Neural crest cell (in vitro differentiated cells): ENCODE data around the gene ELK3. TPM values are rescaled to one million over a fixed set of nuclear protein-coding genes. Genes with fewer than 3 reads are reported as not detected.

Experiments
- DNase-seq: peaks from one replicate; pipeline ENCODE4 v3.0.0; 2021; ENCODE audit warnings: low read depth, mixed read lengths, low spot score
- H3K27ac Mint-ChIP-seq: one replicate; pipeline ENCODE4 v1.8.0; 2021; ENCODE audit warnings: mild to moderate bottlenecking, mixed read lengths; ENCODE audit not compliant: unreplicated experiment
- H3K27me3 Mint-ChIP-seq: 2 replicates; pipeline ENCODE4 v1.8.0; 2021; ENCODE audit warnings: low read depth, mild to moderate bottlenecking, mixed read lengths
- H3K36me3 Mint-ChIP-seq: 2 replicates; pipeline ENCODE4 v1.8.0; 2021; ENCODE audit warnings: low read depth, mild to moderate bottlenecking, mixed read lengths
- H3K4me1 Mint-ChIP-seq: 2 replicates; pipeline ENCODE4 v1.8.0; 2021; ENCODE audit warnings: mixed read lengths
- H3K4me3 Mint-ChIP-seq: one replicate; pipeline ENCODE4 v1.8.0; 2021; ENCODE audit warnings: mild to moderate bottlenecking, mixed read lengths
- H3K9me3 Mint-ChIP-seq: 2 replicates; pipeline ENCODE4 v1.8.0; 2021; ENCODE audit warnings: mixed read lengths
- total RNA-seq: library from RNA; stranded (reverse); gene quantifications from 2 replicates; pipeline ENCODE4 v1.2.1, GENCODE V29; 2021
- TF ChIP-seq, protein P1 (sequence below): fragments of 200-600 bp; sonication (generic); conservative IDR thresholded peaks from 2 replicates; pipeline ENCODE4 v1.5.0; 2021; ENCODE audit warnings: antibody characterized with exemption, mild to moderate bottlenecking

Gene ELK3
- total RNA-seq, 1 donor from 2014 or later = 19.0 TPM

DNA sequence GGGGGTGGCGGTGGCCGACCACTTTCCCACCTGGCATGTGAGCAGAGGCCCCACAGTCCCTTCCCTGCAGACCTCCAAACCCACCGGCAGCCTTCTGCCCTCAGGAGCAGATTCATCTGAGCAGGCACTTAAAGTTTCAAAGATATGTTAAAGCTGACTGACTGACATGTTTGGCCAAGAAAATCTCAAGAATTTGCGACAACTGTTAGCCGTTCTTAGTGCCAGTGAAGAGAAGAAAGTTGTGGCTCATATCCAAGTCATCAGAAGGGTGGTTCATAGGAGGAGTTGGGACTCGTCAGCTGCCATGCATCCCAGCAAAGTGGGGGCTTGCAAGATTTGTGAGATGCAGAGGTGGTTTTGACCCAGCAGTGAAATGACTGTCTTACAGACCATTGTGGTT, 27.2 kb downstream of the ELK3 start:
- H3K27ac Mint-ChIP-seq = no peak overlapping the region
- TF ChIP-seq, protein P1, sequence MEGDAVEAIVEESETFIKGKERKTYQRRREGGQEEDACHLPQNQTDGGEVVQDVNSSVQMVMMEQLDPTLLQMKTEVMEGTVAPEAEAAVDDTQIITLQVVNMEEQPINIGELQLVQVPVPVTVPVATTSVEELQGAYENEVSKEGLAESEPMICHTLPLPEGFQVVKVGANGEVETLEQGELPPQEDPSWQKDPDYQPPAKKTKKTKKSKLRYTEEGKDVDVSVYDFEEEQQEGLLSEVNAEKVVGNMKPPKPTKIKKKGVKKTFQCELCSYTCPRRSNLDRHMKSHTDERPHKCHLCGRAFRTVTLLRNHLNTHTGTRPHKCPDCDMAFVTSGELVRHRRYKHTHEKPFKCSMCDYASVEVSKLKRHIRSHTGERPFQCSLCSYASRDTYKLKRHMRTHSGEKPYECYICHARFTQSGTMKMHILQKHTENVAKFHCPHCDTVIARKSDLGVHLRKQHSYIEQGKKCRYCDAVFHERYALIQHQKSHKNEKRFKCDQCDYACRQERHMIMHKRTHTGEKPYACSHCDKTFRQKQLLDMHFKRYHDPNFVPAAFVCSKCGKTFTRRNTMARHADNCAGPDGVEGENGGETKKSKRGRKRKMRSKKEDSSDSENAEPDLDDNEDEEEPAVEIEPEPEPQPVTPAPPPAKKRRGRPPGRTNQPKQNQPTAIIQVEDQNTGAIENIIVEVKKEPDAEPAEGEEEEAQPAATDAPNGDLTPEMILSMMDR = no peak
- H3K36me3 Mint-ChIP-seq = peaks cover 2% of the 10 kb centered on the region
- DNase-seq = no peak
- no peaks in the 10 kb centered on the region for H3K27me3 Mint-ChIP-seq
- H3K9me3 Mint-ChIP-seq = no peaks in the 10 kb centered on the region
- H3K4me1 Mint-ChIP-seq = no peaks in the 10 kb centered on the region
- H3K4me3 Mint-ChIP-seq = no peak overlapping the region

DNA sequence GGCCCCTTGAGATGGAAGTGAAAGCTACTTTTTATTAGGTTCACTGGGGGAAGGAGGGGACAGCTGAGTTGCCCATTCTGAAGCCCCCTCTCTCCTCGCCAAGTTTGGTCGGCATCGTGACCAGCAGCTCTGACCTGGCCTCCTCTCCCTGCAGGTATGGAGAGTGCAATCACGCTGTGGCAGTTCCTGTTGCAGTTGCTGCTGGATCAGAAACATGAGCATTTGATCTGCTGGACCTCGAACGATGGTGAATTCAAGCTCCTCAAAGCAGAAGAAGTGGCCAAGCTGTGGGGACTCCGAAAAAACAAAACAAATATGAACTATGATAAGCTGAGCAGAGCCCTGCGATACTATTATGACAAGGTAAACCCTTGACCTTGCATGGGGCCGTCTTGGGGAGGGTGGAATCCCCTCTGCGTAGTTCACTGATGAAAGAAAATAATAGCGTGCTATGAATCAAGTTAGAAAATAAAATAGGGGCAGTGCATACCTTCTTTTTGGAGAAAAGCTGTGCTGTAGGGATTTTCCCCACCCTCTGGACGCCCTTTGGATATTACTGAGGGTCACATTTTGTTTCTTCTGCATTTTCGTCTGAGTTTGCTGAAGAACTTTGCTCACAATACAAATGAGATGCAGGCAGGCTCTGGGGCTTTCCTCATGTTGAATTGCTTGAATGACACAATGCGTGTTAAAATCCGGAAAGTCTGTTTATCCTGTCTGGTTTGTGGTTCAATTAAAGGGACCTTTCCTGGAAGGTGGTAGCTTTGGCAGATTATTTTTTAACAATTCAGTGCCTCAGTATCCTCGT, 29.4 kb downstream of the ELK3 start:
- TF ChIP-seq, protein P1 = no peak
- H3K4me3 Mint-ChIP-seq = no peak overlapping the region
- H3K9me3 Mint-ChIP-seq = no peaks in the 10 kb centered on the region
- no peaks in the 10 kb centered on the region for H3K27me3 Mint-ChIP-seq
- no peaks in the 10 kb centered on the region for H3K4me1 Mint-ChIP-seq
- no peak for DNase-seq
- H3K27ac Mint-ChIP-seq = no peak overlapping the region
- H3K36me3 Mint-ChIP-seq = peaks cover 2% of the 10 kb centered on the region

DNA sequence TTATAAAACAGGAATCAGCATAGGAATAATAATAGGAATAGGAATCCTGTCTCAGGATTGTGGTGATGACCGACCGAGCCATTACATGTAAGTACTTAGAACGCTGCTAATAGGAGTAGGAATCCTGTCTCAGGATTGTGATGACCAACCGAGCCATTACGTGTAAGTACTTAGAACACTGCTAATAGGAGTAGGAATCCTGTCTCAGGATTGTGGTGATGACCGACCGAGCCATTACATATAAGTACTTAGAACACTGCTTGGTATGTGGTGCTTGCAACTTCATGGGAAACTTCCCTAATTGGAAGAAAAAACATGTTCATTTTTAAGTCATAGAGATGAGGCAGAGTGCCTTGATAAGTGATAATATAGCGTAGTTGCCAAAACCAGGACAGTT, 30.0 kb downstream of the ELK3 start:
- no peaks in the 10 kb centered on the region for H3K27me3 Mint-ChIP-seq
- peaks cover 2% of the 10 kb centered on the region for H3K36me3 Mint-ChIP-seq
- H3K4me3 Mint-ChIP-seq = no peak overlapping the region
- no peak for DNase-seq
- no peak overlapping the region for H3K27ac Mint-ChIP-seq
- no peaks in the 10 kb centered on the region for H3K9me3 Mint-ChIP-seq
- no peaks in the 10 kb centered on the region for H3K4me1 Mint-ChIP-seq
- TF ChIP-seq, protein P1 = no peak

DNA sequence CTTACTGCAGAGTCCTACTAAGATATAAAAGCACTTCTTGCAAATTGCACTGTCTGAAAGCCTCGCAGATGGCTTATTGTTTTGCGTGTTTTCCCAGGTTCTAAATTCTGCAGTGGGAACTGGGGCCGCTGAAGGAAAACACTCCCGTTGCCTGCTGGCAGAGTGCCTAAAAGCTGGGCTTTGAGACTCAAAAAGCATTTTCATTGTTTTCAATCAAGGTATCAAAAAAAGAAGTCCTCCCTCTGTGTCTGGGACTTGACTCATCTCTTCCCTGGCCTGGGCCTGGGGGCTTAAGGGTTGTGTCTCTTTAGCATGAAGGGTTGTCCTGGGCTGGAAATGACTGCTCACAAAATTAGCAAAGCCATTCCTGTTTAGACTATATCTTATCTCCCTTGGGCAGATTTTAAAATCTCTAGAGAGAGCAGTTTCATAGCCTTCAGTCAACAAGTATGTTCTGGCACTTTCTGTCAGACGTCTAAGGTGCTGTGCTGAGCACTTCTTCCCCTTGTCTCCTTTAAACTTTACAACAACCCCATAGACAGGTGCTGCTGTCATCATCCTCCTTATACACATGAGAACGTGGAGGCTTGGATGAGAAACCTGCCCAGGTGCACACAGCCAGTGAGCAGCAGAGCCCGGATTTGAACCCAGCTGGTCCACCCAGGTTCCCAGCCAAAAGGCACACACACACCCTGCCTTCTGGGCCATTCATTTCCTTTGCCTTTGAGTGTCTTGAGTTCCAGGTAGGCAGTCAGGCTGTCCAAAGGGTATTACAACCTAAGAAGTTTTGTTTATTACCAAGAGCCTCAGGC, 31.1 kb downstream of the ELK3 start:
- TF ChIP-seq, protein P1 = no peak
- Mint-ChIP-seq H3K27ac (no peak overlapping the region), H3K36me3 (peaks cover 2% of the 10 kb centered on the region), H3K4me1 (no peaks in the 10 kb centered on the region), H3K4me3 (no peak overlapping the region), H3K9me3 (no peaks in the 10 kb centered on the region), H3K27me3 (no peaks in the 10 kb centered on the region)
- no peak for DNase-seq

DNA sequence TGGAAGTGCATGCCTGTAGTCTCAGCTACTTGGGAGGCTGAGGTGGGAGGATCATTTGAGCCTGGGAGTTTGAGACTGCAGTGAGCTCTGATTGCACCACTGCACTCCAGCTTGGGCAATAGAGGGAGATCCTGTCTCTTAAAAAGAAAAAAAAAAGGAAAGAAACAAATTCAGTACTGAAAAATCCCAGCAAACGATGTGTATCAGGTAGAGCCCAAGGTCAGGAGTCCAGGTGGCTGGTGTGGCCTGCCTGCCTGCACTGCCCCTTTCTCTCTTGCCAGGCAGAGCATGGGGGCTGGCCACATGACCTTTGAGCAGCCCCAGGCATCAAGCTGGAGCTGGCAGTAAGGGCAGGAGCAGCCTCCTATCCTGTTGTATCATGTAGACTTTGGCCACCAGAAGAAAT, 31.8 kb downstream of the ELK3 start:
- no peak overlapping the region for H3K4me3 Mint-ChIP-seq
- TF ChIP-seq, protein P1 = no peak
- H3K36me3 Mint-ChIP-seq = peaks cover 2% of the 10 kb centered on the region
- H3K9me3 Mint-ChIP-seq = no peaks in the 10 kb centered on the region
- no peaks in the 10 kb centered on the region for H3K27me3 Mint-ChIP-seq
- peak overlapping the region; percentile 29 for H3K27ac Mint-ChIP-seq
- no peak for DNase-seq
- H3K4me1 Mint-ChIP-seq = no peaks in the 10 kb centered on the region
